Measurements from ENCODE around the gene COPS7B.

The COPS7B gene

GRCh38 chr2:231791107-231791506 is 4.9 kb downstream of the COPS7B start:
- Histone ChIP-seq H3K27ac (ENCODE audit: low read length) (no peak overlapping the region), H3K36me3 (ENCODE audit: control insufficient read depth in 2 of 2, insufficient read depth in 2 of 2, low read length in 2 of 2) (peaks cover 21 to 32% of the 10 kb centered on the region in 2 donors), H3K27me3 (ENCODE audit: control insufficient read depth in 1 of 2, insufficient read depth in 2 of 2, low read length in 2 of 2) (no peaks in the 10 kb centered on the region), H3K4me1 (ENCODE audit: control insufficient read depth, insufficient read depth, low read length) (peaks cover 18% of the 10 kb centered on the region), H3K4me3 (ENCODE audit: low read length in 2 of 2) (no peak overlapping the region), H3K9me3 (ENCODE audit: control insufficient read depth in 2 of 2, low read length in 2 of 2) (no peaks in the 10 kb centered on the region), H3K9ac (ENCODE audit: low read length in 2 of 2) (no peak overlapping the region)

GRCh38 chr2:231794383-231794782 is 8.1 kb downstream of the COPS7B start:
- no peak overlapping the region for H3K9ac ChIP-seq (ENCODE audit: low read length in 2 of 2)
- H3K4me1 ChIP-seq (ENCODE audit: control insufficient read depth, insufficient read depth, low read length): no peaks in the 10 kb centered on the region
- no peaks in the 10 kb centered on the region for H3K9me3 ChIP-seq (ENCODE audit: control insufficient read depth in 2 of 2, low read length in 2 of 2)
- no peak overlapping the region for H3K27ac ChIP-seq (ENCODE audit: low read length)
- H3K36me3 ChIP-seq (ENCODE audit: control insufficient read depth in 2 of 2, insufficient read depth in 2 of 2, low read length in 2 of 2): peaks cover 43 to 45% of the 10 kb centered on the region in 2 donors
- no peaks in the 10 kb centered on the region for H3K27me3 ChIP-seq (ENCODE audit: control insufficient read depth in 1 of 2, insufficient read depth in 2 of 2, low read length in 2 of 2)
- H3K4me3 ChIP-seq (ENCODE audit: low read length in 2 of 2): no peak overlapping the region

GRCh38 chr2:231795525-231796327 is 9.5 kb downstream of the COPS7B start:
- peaks cover 47 to 49% of the 10 kb centered on the region in 2 donors for H3K36me3 ChIP-seq (ENCODE audit: control insufficient read depth in 2 of 2, insufficient read depth in 2 of 2, low read length in 2 of 2)
- H3K9ac ChIP-seq (ENCODE audit: low read length in 2 of 2): no peak overlapping the region
- H3K9me3 ChIP-seq (ENCODE audit: control insufficient read depth in 2 of 2, low read length in 2 of 2): no peaks in the 10 kb centered on the region
- no peak overlapping the region for H3K4me3 ChIP-seq (ENCODE audit: low read length in 2 of 2)
- no peaks in the 10 kb centered on the region for H3K27me3 ChIP-seq (ENCODE audit: control insufficient read depth in 1 of 2, insufficient read depth in 2 of 2, low read length in 2 of 2)
- H3K27ac ChIP-seq (ENCODE audit: low read length): no peak overlapping the region
- no peaks in the 10 kb centered on the region for H3K4me1 ChIP-seq (ENCODE audit: control insufficient read depth, insufficient read depth, low read length)

- peaks cover 40 to 50% of the 10 kb centered on the region in 2 donors for H3K36me3 ChIP-seq (ENCODE audit: control insufficient read depth in 2 of 2, insufficient read depth in 2 of 2, low read length in 2 of 2)
- peaks cover 2% of the 10 kb centered on the region for H3K4me1 ChIP-seq (ENCODE audit: control insufficient read depth, insufficient read depth, low read length)
- no peak overlapping the region for H3K4me3 ChIP-seq (ENCODE audit: low read length in 2 of 2)
- H3K9ac ChIP-seq (ENCODE audit: low read length in 2 of 2): no peak overlapping the region
- no peak overlapping the region for H3K27ac ChIP-seq (ENCODE audit: low read length)
- H3K27me3 ChIP-seq (ENCODE audit: control insufficient read depth in 1 of 2, insufficient read depth in 2 of 2, low read length in 2 of 2): no peaks in the 10 kb centered on the region
- no peaks in the 10 kb centered on the region for H3K9me3 ChIP-seq (ENCODE audit: control insufficient read depth in 2 of 2, low read length in 2 of 2)
Observed at GRCh38 chr2:231800493-231801091, 14.3 kb downstream of the COPS7B start.

GRCh38 chr2:231803501-231804138 is 17.4 kb downstream of the COPS7B start:
- no peak overlapping the region for H3K27ac ChIP-seq (ENCODE audit: low read length)
- H3K27me3 ChIP-seq (ENCODE audit: control insufficient read depth in 1 of 2, insufficient read depth in 2 of 2, low read length in 2 of 2): no peaks in the 10 kb centered on the region
- H3K36me3 ChIP-seq (ENCODE audit: control insufficient read depth in 2 of 2, insufficient read depth in 2 of 2, low read length in 2 of 2): peaks cover 30 to 45% of the 10 kb centered on the region in 2 donors
- H3K9me3 ChIP-seq (ENCODE audit: control insufficient read depth in 2 of 2, low read length in 2 of 2): no peaks in the 10 kb centered on the region
- H3K4me3 ChIP-seq (ENCODE audit: low read length in 2 of 2): no peak overlapping the region
- no peak overlapping the region for H3K9ac ChIP-seq (ENCODE audit: low read length in 2 of 2)
- peaks cover 2% of the 10 kb centered on the region for H3K4me1 ChIP-seq (ENCODE audit: control insufficient read depth, insufficient read depth, low read length)

GRCh38 chr2:231807020-231807419 is 20.8 kb downstream of the COPS7B start:
- Histone ChIP-seq H3K27ac (ENCODE audit: low read length) (no peak overlapping the region), H3K4me1 (ENCODE audit: control insufficient read depth, insufficient read depth, low read length) (peaks cover 2% of the 10 kb centered on the region), H3K36me3 (ENCODE audit: control insufficient read depth in 2 of 2, insufficient read depth in 2 of 2, low read length in 2 of 2) (peaks cover 35 to 44% of the 10 kb centered on the region in 2 donors), H3K4me3 (ENCODE audit: low read length in 2 of 2) (no peak overlapping the region), H3K9ac (ENCODE audit: low read length in 2 of 2) (no peak overlapping the region), H3K9me3 (ENCODE audit: control insufficient read depth in 2 of 2, low read length in 2 of 2) (no peaks in the 10 kb centered on the region), H3K27me3 (ENCODE audit: control insufficient read depth in 1 of 2, insufficient read depth in 2 of 2, low read length in 2 of 2) (no peaks in the 10 kb centered on the region)

GRCh38 chr2:231810905-231811304 is 24.7 kb downstream of the COPS7B start:
- H3K27ac ChIP-seq (ENCODE audit: low read length): no peak overlapping the region
- peaks cover 27 to 40% of the 10 kb centered on the region in 2 donors for H3K36me3 ChIP-seq (ENCODE audit: control insufficient read depth in 2 of 2, insufficient read depth in 2 of 2, low read length in 2 of 2)
- no peak overlapping the region for H3K9ac ChIP-seq (ENCODE audit: low read length in 2 of 2)
- no peaks in the 10 kb centered on the region for H3K27me3 ChIP-seq (ENCODE audit: control insufficient read depth in 1 of 2, insufficient read depth in 2 of 2, low read length in 2 of 2)
- H3K4me3 ChIP-seq (ENCODE audit: low read length in 2 of 2): no peak overlapping the region
- H3K4me1 ChIP-seq (ENCODE audit: control insufficient read depth, insufficient read depth, low read length): no peaks in the 10 kb centered on the region
- no peaks in the 10 kb centered on the region for H3K9me3 ChIP-seq (ENCODE audit: control insufficient read depth in 2 of 2, low read length in 2 of 2)

GRCh38 chr2:231816327-231817026 is 30.2 kb downstream of the COPS7B start:
- Histone ChIP-seq H3K27me3 (ENCODE audit: control insufficient read depth in 1 of 2, insufficient read depth in 2 of 2, low read length in 2 of 2) (no peaks in the 10 kb centered on the region), H3K9ac (ENCODE audit: low read length in 2 of 2) (no peak overlapping the region), H3K9me3 (ENCODE audit: control insufficient read depth in 2 of 2, low read length in 2 of 2) (no peaks in the 10 kb centered on the region), H3K4me1 (ENCODE audit: control insufficient read depth, insufficient read depth, low read length) (no peaks in the 10 kb centered on the region), H3K36me3 (ENCODE audit: control insufficient read depth in 2 of 2, insufficient read depth in 2 of 2, low read length in 2 of 2) (peaks cover 3 to 8% of the 10 kb centered on the region in 2 donors), H3K27ac (ENCODE audit: low read length) (no peak overlapping the region), H3K4me3 (ENCODE audit: low read length in 2 of 2) (no peak overlapping the region)

- H3K36me3 ChIP-seq (ENCODE audit: control insufficient read depth in 2 of 2, insufficient read depth in 2 of 2, low read length in 2 of 2): no peaks in the 10 kb centered on the region
- H3K9ac ChIP-seq (ENCODE audit: low read length in 2 of 2): no peak overlapping the region
- no peak overlapping the region for H3K4me3 ChIP-seq (ENCODE audit: low read length in 2 of 2)
- H3K27me3 ChIP-seq (ENCODE audit: control insufficient read depth in 1 of 2, insufficient read depth in 2 of 2, low read length in 2 of 2): no peaks in the 10 kb centered on the region
- H3K27ac ChIP-seq (ENCODE audit: low read length): no peak overlapping the region
- H3K9me3 ChIP-seq (ENCODE audit: control insufficient read depth in 2 of 2, low read length in 2 of 2): peaks cover 3 to 5% of the 10 kb centered on the region in 2 donors
- H3K4me1 ChIP-seq (ENCODE audit: control insufficient read depth, insufficient read depth, low read length): no peaks in the 10 kb centered on the region
Observed at GRCh38 chr2:231819447-231820042, 33.3 kb downstream of the COPS7B start.

- Histone ChIP-seq H3K27ac (ENCODE audit: low read length) (no peak overlapping the region), H3K4me3 (ENCODE audit: low read length in 2 of 2) (no peak overlapping the region), H3K9ac (ENCODE audit: low read length in 2 of 2) (no peak overlapping the region), H3K9me3 (ENCODE audit: control insufficient read depth in 2 of 2, low read length in 2 of 2) (peaks cover 3 to 5% of the 10 kb centered on the region in 2 donors), H3K4me1 (ENCODE audit: control insufficient read depth, insufficient read depth, low read length) (no peaks in the 10 kb centered on the region), H3K27me3 (ENCODE audit: control insufficient read depth in 1 of 2, insufficient read depth in 2 of 2, low read length in 2 of 2) (no peaks in the 10 kb centered on the region), H3K36me3 (ENCODE audit: control insufficient read depth in 2 of 2, insufficient read depth in 2 of 2, low read length in 2 of 2) (no peaks in the 10 kb centered on the region)
Observed at GRCh38 chr2:231820786-231821303, 34.6 kb downstream of the COPS7B start.

Data from stomach smooth muscle (tissue), 2 donors.